HG03457 (cell line): ENCODE measurements around the gene TAS1R2.
"Not testable (repeated sequence)": the region's sequence is repeated elsewhere in the genome, so short reads cannot be mapped to it uniquely, and the experiment has no call there.

Experiments used
- ATAC-seq: cut with Tn5 transposase; IDR thresholded peaks from one replicate; pipeline ENCODE4 v1.9.1; 2021; ENCODE audit warnings: moderate number of reproducible peaks; ENCODE audit not compliant: unreplicated experiment

Gene TAS1R2

DNA sequence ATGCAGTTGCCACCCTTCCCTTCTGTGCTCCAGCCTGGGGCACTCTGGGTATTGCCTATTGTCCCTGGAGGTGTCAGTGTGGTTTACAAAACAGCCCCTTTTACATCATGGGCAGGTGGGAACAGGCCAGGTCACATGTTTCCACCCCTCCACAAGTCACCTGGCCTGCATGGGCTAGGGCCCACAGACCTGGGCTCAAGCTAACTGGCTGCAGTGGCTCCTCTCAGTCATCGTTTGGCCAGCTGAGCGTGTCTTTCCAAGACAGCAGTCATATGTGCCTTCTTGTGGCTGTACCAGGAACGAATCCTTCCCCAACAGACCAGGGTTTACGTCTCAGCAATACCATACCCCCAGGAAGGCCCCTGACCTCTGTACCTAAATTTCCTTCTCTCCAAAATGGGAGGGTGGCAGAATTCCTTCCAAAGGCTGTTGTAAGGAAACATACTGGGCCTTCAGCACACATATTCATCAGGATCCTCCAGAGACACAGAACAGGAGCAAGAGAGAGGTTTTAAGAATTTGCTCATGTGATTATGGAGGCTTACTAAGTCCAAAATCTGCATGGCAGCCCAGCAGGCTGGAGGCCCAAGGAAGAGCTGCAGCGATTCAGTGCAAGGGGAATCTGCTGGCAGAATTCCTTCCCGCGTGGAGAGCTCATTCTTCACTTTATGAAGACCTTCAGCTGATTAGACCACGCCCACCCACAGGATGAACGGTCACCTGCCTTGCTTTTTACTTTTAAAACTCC, 10.6 kb upstream of the TAS1R2 start:
- ATAC-seq, result no peak

GRCh38 chr1:18868801-18869424, 9.5 kb upstream of the TAS1R2 start:
- ATAC-seq, result no peak

- no peak for ATAC-seq
Observed at GRCh38 chr1:18868354-18868753, 8.9 kb upstream of the TAS1R2 start.

GRCh38 chr1:18866846-18867245, 7.4 kb upstream of the TAS1R2 start:
- no peak for ATAC-seq

GRCh38 chr1:18866314-18866713, 6.9 kb upstream of the TAS1R2 start:
- ATAC-seq, result no peak

GRCh38 chr1:18865176-18865575, 5.7 kb upstream of the TAS1R2 start:
- no peak for ATAC-seq

DNA sequence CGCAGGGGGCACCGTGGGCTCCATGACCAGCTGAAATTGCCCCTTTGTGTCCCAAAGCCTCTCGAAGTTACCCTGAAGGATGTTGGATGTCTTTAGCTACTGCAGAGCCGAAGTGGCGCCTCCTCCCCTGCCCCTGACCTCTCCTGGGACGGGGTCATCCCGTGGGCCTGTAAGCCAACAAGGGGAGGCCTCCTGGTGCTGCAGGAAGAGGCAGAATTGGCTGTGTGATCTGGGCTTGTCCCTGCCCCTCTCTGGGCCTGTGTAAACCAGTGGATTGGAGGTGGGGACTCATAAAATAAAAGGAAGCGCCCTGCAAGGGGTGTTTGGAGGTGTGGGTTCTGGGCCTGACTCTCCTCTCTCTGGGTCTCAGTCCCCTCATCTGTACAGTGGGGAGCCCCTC, 2.1 kb upstream of the TAS1R2 start:
- no peak for ATAC-seq

GRCh38 chr1:18861082-18861481, 1.6 kb upstream of the TAS1R2 start:
- ATAC-seq, result no peak

DNA sequence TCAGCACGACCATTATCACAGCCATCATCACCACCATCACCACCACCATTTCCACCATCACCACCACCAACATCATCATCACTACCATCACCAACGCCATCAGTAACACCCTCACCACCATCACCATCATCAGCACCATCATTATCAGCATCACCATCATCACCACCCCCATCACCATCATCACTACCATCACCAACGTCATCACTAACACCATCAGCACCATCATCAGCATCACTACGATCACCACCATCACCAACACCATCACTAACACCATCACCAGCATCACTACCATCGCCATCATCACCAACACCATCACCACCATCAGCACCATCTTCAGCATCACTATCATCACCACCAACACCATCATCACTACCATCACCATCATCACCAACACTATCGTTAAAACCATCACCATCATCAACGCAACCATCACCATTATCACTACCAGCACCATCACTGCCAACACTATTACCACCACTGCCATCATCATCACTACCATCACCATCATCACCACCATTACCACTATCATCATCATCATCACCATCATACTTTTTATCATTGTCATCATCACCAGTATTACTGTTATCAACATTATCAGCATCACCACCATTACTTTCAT, 1.3 kb downstream of the TAS1R2 start:
- ATAC-seq, result no peak

- no peak for ATAC-seq
Observed at GRCh38 chr1:18856435-18856834, 3.0 kb downstream of the TAS1R2 start.

GRCh38 chr1:18855573-18855972, 3.9 kb downstream of the TAS1R2 start:
- ATAC-seq, result no peak

GRCh38 chr1:18854331-18855025, 5.0 kb downstream of the TAS1R2 start:
- ATAC-seq, result no peak

DNA sequence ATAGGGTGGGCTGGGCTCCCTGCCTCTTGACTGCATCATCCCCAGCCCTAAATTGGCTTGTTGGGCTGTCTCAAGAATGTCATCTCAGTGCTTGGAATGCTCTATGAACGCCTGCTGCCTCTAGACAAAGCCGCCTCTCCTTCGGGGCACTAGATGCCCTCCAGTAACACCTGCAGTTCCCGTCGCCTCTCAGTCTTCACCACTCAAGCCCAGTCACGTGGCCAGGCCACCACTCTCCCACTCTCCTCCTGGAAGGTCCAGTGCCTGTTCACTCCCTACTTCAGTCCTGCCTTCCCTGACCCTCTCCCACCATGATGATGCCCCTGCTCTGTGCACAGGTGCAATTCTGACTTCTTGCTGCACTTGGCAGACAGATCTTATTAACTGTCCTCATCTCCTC, 7.0 kb downstream of the TAS1R2 start:
- no peak for ATAC-seq

- no peak for ATAC-seq
Observed at GRCh38 chr1:18849261-18849711, 10.2 kb downstream of the TAS1R2 start.

- not testable (repeated sequence) for ATAC-seq
Observed at GRCh38 chr1:18847723-18848122, 11.7 kb downstream of the TAS1R2 start.

GRCh38 chr1:18840145-18840544, 19.3 kb downstream of the TAS1R2 start:
- ATAC-seq, result no peak

DNA sequence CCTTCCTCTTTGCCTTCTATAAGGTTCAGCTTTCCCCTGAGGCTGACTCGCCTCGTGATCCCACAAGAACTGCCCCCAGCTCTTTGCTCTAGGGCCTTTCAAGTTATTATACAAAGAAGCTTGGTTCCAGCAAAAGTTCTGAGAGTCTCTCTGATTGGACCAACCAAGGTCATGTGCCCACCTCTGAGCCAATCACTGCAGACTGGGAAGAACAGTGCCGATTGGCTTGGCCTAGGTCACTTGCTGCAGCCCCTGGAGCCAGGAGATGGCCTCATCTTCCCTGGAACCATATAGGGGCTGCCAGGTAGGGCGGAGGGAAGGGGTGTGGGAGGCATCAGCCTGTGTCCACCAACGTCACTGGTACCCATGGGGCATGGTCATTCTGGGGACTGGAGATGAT, 22.8 kb downstream of the TAS1R2 start:
- ATAC-seq, result no peak

DNA sequence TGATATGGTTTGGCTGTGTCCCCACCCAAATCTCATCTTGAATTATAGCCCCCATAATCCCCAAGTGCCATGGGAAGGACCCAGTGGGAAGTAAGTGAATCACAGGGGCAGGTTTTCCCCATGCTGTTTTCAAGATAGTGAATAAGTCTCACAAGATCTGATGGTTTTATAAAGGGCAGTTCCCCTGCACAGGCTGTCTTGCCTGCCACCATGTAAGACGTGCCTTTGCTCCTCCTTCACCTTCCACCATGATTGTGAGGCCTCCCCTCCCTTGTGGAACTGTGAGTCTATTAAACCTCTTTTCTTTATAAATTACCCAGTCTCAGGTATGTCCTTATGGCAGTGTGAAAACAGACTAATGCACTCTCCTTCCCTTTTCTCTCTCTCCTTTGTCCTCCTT, 27.1 kb downstream of the TAS1R2 start:
- not testable (repeated sequence) for ATAC-seq

DNA sequence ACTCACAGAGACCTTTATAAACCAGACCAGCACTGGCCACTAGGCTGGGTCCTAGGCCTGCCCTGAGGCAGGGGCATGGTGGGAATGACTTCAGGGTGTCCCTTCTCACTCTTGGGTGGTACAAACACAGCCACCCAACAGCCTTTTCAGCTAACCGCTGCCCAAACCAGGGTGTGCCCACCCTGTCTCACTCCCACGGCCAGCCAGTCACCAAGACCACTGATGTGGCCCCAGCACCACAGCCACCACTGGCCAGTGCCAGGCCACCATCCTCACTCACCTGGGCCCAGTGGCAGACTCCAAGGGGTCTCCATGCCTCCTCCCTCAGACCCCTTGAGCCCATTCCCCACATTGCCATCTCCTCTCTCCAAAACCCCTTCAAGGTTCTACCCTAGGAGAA, 27.8 kb downstream of the TAS1R2 start:
- ATAC-seq, result no peak

DNA sequence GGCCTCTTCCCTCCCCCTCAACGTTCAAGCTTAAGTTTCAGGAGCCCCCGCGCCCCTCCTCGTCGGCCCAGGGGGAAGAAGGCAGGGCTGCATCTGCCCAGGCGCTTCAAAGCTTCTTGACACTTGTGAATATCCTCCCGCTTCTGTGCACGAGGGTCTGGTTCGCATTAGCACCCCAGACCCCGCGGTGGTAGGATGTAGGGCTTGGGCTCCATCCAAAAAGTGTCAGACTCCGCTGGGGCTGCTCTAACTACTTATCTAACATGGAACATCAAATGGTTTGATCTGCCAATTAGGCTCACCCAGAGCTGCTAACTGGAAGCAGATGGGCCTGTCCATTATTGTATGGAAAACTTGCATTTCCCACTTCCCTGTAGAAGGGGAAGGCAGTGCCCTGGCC, 28.9 kb downstream of the TAS1R2 start:
- no peak for ATAC-seq

DNA sequence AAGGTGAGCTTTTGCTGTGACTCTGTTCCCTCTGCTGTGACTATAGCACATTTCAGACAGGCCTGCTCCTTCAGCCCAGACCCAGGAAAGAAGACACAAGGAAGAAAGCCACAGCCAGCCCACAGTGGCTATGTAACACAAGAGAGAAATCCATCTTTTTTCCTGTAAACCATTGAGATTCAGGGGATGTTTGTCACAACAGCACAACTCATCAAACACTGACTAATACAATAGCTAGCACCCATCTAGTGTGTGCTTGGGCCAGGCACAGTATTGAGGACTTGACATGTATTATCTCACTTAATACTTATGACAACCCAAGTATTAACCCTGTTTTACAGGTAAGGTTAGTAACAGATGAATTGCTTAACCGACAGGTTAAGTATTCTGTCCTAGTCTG, 29.8 kb downstream of the TAS1R2 start:
- no peak for ATAC-seq

DNA sequence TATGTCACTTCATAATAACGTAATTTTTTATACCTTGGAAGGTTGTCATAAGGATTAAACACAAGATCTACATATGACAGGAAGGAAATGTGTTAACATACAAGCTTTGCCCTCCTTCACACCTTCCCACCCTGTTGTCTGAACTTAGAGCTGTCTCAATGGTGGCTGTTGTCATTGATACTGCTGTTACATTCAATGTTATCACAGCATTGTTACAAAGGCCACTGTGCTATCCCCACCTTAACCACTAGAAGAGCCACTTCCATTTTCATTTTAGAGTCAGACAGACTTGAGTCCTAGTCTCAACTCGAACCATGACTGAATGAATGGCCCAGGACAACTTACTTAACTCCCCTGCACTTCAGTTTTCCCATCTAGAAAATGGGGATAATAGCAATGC, 31.2 kb downstream of the TAS1R2 start:
- ATAC-seq, result no peak
